Stomach (tissue), 9 donors: Measurements from ENCODE around the gene KCNT1. TPM values are rescaled to one million over a fixed set of nuclear protein-coding genes. Genes with fewer than 3 reads are reported as not detected.

Source experiments
- DNase-seq, 2 donors: peaks; one replicate each; pipeline versions ENCODE4 v3.0.0 to v3.0.0-alpha.2; 2013 to 2019
- H3K27ac ChIP-seq, 5 donors: fragments of 200-600 bp in 4 of 5; sonication (generic) in 4 of 5; one replicate each; pipeline ENCODE4 v1.5.1; 2013 to 2019; ENCODE audit warnings: mild to moderate bottlenecking in 1 of 5, moderate library complexity in 1 of 5
- H3K27me3 ChIP-seq, 3 donors: fragments of 200-600 bp; sonication (generic); one replicate each; pipeline ENCODE4 v1.5.1; 2017 to 2019; ENCODE audit warnings: mixed run types in 1 of 3
- H3K36me3 ChIP-seq, 4 donors: fragments of 200-600 bp; sonication (generic); 1 replicate in 3 of 4; 2 replicates in 1 of 4; pipeline ENCODE4 v1.5.1; 2016 to 2019
- H3K4me1 ChIP-seq, 4 donors: fragments of 200-600 bp; sonication (generic); one replicate each; pipeline ENCODE4 v1.5.1; 2016 to 2019
- H3K4me3 ChIP-seq, 4 donors: fragments of 200-600 bp; sonication (generic) in 3 of 4; one replicate each; pipeline ENCODE4 v1.5.1; 2016 to 2019; ENCODE audit warnings: mild to moderate bottlenecking in 1 of 4
- H3K9me3 ChIP-seq, 4 donors: fragments of 200-600 bp; sonication (generic); one replicate each; pipeline ENCODE4 v1.5.1; 2016 to 2019
- CTCF ChIP-seq, 7 experiments: fragments of 450-650 bp in 4 of 7; fragments of 200-600 bp in 3 of 7; sonication (generic) in 3 of 7; IDR thresholded peaks; one replicate each; pipeline ENCODE4 v1.5.1; 2016 to 2019; ENCODE audit warnings: antibody characterized with exemption in 7 of 7, control low read depth in 2 of 7, mild to moderate bottlenecking in 1 of 7
- EP300 ChIP-seq: sonication (generic); formaldehyde crosslinking; IDR thresholded peaks from one replicate; pipeline ENCODE4 v1.6.1; 2017; ENCODE audit warnings: antibody characterized with exemption
- POLR2A ChIP-seq, 4 donors: fragments of 450-650 bp; IDR thresholded peaks; one replicate each; pipeline ENCODE4 v1.6.1; 2016; ENCODE audit warnings: antibody characterized with exemption in 4 of 4, control low read depth in 2 of 4, mild to moderate bottlenecking in 1 of 4, moderate library complexity in 1 of 4
- POLR2AphosphoS5 ChIP-seq, 3 donors: sonication (generic); formaldehyde crosslinking; IDR thresholded peaks; one replicate each; pipeline ENCODE4 v1.6.1; 2016; ENCODE audit warnings: antibody characterized with exemption in 3 of 3
- WGBS, 5 donors: extraction: QIAGEN DNeasy Blood & Tissue Kit in 3 of 5; methylation state at CpG; one replicate each; pipeline versions ENCODE4 v1.1.5 to v1.1.7; 2013 to 2018; 5-methylcytosine and 5-hydroxymethylcytosine counted together
- intact Hi-C: fragments of 100-400 bp; cut with DNase I; formaldehyde crosslinking; loops from one replicate; pipeline ENCODE4 v1.15.1; 2023; ENCODE audit warnings: low total_unique reads
- polyA plus RNA-seq, 3 donors: library from polyadenylated mRNA; stranded (reverse); fragments of 200-250 nt; gene quantifications; one replicate each; pipeline ENCODE4 v1.2.3, GENCODE V29; 2013
- total RNA-seq, 5 donors: library from RNA; depleted of rRNA; stranded (reverse); fragments of >200 nt; gene quantifications; one replicate each; pipeline versions ENCODE4 v1.1.0 to v1.2.3, GENCODE V29; 2014 to 2016
- donor health status: healthy with polysubstance abuse.
- donor health status: Bipolar disorder and iron deficiency.
- donor health status: healthy.

KCNT1 gene
- total and polyA plus RNA-seq, 8 donors, result 0.10 to 12.9 (median 0.37) TPM; not detected in 4

GRCh38 chr9:135660407-135660806 is 41.6 kb upstream of the KCNT1 start:
- no peak for DNase-seq

GRCh38 chr9:135661816-135662560 is 40.0 kb upstream of the KCNT1 start:
- Histone ChIP-seq H3K36me3 (no peaks in the 10 kb centered on the region), H3K4me1 (no peaks in the 10 kb centered on the region), H3K27ac (no peak overlapping the region), H3K27me3 (peaks cover 0 to 51% (median 0%) of the 10 kb centered on the region in 3 donors), H3K4me3 (no peak overlapping the region), H3K9me3 (no peaks in the 10 kb centered on the region)
- 38 to 57% (median 41%) methylated on average over 19 of the region's 19 CpGs for WGBS, 5 donors
- no peak for TF ChIP-seq POLR2AphosphoS5 (IDR thresholded peaks at IDR 0.05)
- TF ChIP-seq POLR2A (IDR thresholded peaks at IDR 0.05), result no peak
- TF ChIP-seq CTCF (IDR thresholded peaks at IDR 0.05), result no peak
- no peak for DNase-seq
- intact Hi-C loops, result no loop called here

More at GRCh38 chr9:135660407-135660806, 41.6 kb upstream of the KCNT1 start:
- Histone ChIP-seq H3K4me1 (no peaks in the 10 kb centered on the region), H3K4me3 (no peak overlapping the region), H3K36me3 (no peaks in the 10 kb centered on the region), H3K9me3 (no peaks in the 10 kb centered on the region), H3K27ac (no peak overlapping the region), H3K27me3 (peaks cover 0 to 46% (median 0%) of the 10 kb centered on the region in 3 donors)
- intact Hi-C loops, result no loop called here
- WGBS, 5 donors, result 89 to 93% (median 91%) methylated on average over 22 of the region's 22 CpGs
- TF ChIP-seq EP300, result no peak
- TF ChIP-seq POLR2A (IDR thresholded peaks at IDR 0.05), result no peak
- TF ChIP-seq POLR2AphosphoS5 (IDR thresholded peaks at IDR 0.05), result no peak
- TF ChIP-seq CTCF (IDR thresholded peaks at IDR 0.05), result no peak

GRCh38 chr9:135662758-135663450 is 39.1 kb upstream of the KCNT1 start, which contains the start of gene LCN9:
Gene LCN9, plus strand, starts transcription at chr9:135663309. Its CDS starts 13 bp downstream, at chr9:135663322.
- no peaks in the 10 kb centered on the region for H3K9me3 ChIP-seq
- no peak within 1 kb of the TSS for H3K27ac ChIP-seq
- no peaks in the 10 kb centered on the region for H3K36me3 ChIP-seq
- H3K4me3 ChIP-seq, result no peak within 1 kb of the TSS
- DNase-seq, result peak in 1 of 2 donors; percentile 52
- intact Hi-C loops, result no loop called here
- H3K4me1 ChIP-seq, result no peaks in the 10 kb centered on the region
- H3K27me3 ChIP-seq, result peaks cover 0 to 58% (median 0%) of the 10 kb centered on the region in 3 donors
- TF ChIP-seq EP300, result no peak
- TF ChIP-seq CTCF (IDR thresholded peaks at IDR 0.05), result no peak
- TF ChIP-seq POLR2A (IDR thresholded peaks at IDR 0.05), result no peak
- TF ChIP-seq POLR2AphosphoS5 (IDR thresholded peaks at IDR 0.05), result no peak
- WGBS, 5 donors, result 38 to 60% (median 56%) methylated on average over 14 to 25 of the region's 25 CpGs

GRCh38 chr9:135663451-135663770 is 38.6 kb upstream of the KCNT1 start:
- intact Hi-C loops, result no loop called here
- Histone ChIP-seq H3K9me3 (peaks cover 0 to 1% (median 0%) of the 10 kb centered on the region in 4 donors), H3K4me3 (no peak overlapping the region), H3K27me3 (peaks cover 0 to 58% (median 0%) of the 10 kb centered on the region in 3 donors), H3K27ac (no peak overlapping the region), H3K4me1 (no peaks in the 10 kb centered on the region), H3K36me3 (no peaks in the 10 kb centered on the region)
- DNase-seq, result no peak
- WGBS, 5 donors, result 45 to 56% (median 50%) methylated on average over 3 of the region's 3 CpGs
- TF ChIP-seq POLR2AphosphoS5 (IDR thresholded peaks at IDR 0.05) (no peak), POLR2A (IDR thresholded peaks at IDR 0.05) (no peak), EP300 (no peak), CTCF (IDR thresholded peaks at IDR 0.05) (no peak)
